ENCODE measurements around the gene ANG. TPM values are rescaled to one million over a fixed set of nuclear protein-coding genes. Genes with fewer than 3 reads are reported as not detected.
"Not testable (repeated sequence)": the region's sequence is repeated elsewhere in the genome, so short reads cannot be mapped to it uniquely, and the experiment has no call there.

The ANG gene
- total RNA-seq: 10 to 100 TPM in 1 of 4 donors, 1 to 10 TPM in 3; 1.4 to 15.1 (median 5.8) TPM

DNA sequence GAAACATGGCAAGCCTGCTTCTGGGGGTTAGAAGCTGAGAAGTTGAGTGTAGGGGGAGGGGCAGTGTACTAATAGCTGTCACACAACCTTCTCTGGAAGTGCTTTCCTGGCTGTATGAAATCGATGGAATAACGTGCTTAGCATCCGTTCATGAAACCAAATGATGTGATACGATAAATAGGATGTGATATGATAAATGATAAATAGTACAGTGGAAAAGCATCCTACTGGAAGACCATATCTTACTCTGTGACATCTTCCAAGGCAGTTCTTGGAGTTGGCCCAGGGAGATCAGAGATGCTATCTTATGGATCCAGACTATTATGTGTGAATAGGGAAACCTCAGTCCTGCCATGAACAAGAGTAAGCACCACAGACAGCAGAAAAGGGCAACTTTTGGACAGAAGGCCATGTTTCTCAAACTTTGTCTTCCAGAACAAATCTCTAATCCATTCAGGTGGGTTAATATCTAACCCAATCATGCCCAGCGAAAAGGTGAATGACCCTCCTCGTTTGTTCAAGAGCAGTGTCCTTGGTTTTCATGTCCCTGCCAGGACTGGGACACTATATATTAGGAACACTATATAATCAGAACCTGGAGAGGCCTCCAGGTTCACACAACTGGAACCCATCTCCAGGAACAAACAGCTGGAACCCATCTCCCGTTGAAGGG lies at the start of gene ANG:
Gene ANG (plus strand): TSS at position 598 of the 673 bp plus-strand sequence. CDS start 4,801 bp downstream, outside the sequence.
- intact Hi-C loops (cut with DNase I): loop anchor here (10.0 kb wide), 1 partner anchor 354 kb away; the partner anchor contains the start of gene CCNB1IP1
- no peak for DNase-seq
- H3K36me3 ChIP-seq: peaks cover 0 to under 1% (median 0%) of the 10 kb centered on the region in 3 donors
- no peaks in the 10 kb centered on the region for H3K27me3 ChIP-seq
- no peaks in the 10 kb centered on the region for H3K9me3 ChIP-seq
- H3K27ac ChIP-seq: no peak within 1 kb of the TSS
- peaks cover 7 to 52% (median 12%) of the 10 kb centered on the region in 3 donors for H3K4me1 ChIP-seq
- no peak for TF ChIP-seq POLR2A (IDR thresholded peaks at IDR 0.05)
- TF ChIP-seq CTCF (IDR thresholded peaks at IDR 0.05): no peak
- WGBS, 2 donors: 77 to 90% methylated on average over 7 of the region's 7 CpGs
- no peak within 1 kb of the TSS for H3K4me3 ChIP-seq

DNA sequence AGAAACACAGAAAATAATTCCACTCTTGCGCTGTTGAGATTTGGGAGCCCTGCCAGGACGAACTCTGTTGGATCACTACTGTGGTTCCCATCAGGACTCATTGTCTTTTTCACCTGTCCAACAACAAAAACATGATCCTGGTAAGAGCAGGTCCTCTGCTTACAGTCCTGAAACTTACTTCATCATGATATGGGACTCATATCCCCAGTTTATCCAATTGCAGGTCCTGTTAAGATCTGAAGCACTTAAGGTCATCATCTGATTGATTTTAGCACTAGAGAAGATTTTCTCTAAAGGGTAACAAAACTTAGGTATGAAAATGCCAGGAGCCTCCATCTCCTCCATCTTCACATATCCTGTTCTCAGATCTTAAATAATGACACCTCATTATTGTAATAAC lies 47.0 kb upstream of the ANG start, which contains the start of gene OR6S1:
Gene OR6S1 (minus strand): TSS at position 101 of the 400 bp plus-strand sequence. CDS start 0 bp downstream, at position 101.
- intact Hi-C loops (cut with DNase I): no loop called here
- H3K4me3 ChIP-seq: no peak within 1 kb of the TSS
- no peak for DNase-seq
- 82 to 94% methylated on average over 2 of the region's 2 CpGs for WGBS, 2 donors
- H3K36me3 ChIP-seq: no peaks in the 10 kb centered on the region
- no peak within 1 kb of the TSS for H3K27ac ChIP-seq
- peaks cover 0 to 61% (median 3%) of the 10 kb centered on the region in 4 donors for H3K27me3 ChIP-seq
- no peak for TF ChIP-seq CTCF (IDR thresholded peaks at IDR 0.05)
- TF ChIP-seq POLR2A (IDR thresholded peaks at IDR 0.05): no peak
- H3K4me1 ChIP-seq: no peaks in the 10 kb centered on the region
- H3K9me3 ChIP-seq: no peaks in the 10 kb centered on the region

DNA sequence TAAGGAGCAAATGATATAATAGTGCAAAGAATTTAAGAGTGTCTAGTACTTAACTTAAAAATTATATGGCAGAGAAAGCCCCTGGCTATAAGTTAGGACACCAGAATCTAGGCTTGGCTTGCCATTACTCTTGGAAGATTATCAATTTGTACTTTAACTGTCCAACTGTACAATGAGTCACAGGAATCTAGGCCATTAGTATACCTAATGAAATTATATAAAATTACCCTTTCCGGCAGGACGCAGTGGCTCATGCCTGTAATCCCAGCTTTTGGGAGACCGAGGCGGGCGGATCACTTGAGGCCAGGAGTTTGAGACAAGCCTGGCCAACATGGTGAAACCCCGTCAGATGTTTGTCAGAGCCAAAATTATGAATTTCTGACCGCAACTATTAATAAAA lies 46.4 kb upstream of the ANG start:
- Histone ChIP-seq H3K27ac (no peak overlapping the region), H3K4me1 (no peaks in the 10 kb centered on the region), H3K27me3 (peaks cover 0 to 65% (median 2%) of the 10 kb centered on the region in 4 donors), H3K9me3 (no peaks in the 10 kb centered on the region), H3K36me3 (no peaks in the 10 kb centered on the region), H3K4me3 (no peak overlapping the region)
- no peak for TF ChIP-seq CTCF (IDR thresholded peaks at IDR 0.05)
- TF ChIP-seq POLR2A (IDR thresholded peaks at IDR 0.05): no peak
- 87 to 92% methylated on average over 7 of the region's 7 CpGs for WGBS, 2 donors
- intact Hi-C loops (cut with DNase I): no loop called here
- no peak for DNase-seq

- intact Hi-C loops (cut with DNase I); H3K4me3 ChIP-seq; H3K9me3 ChIP-seq; H3K27ac ChIP-seq; DNase-seq; H3K4me1 ChIP-seq; H3K36me3 ChIP-seq: not testable (repeated sequence)
- WGBS, 2 donors: 32 to 33% methylated on average over 3 of the region's 3 CpGs
- peaks cover 0 to 63% (median 1%) of the 10 kb centered on the region in 4 donors for H3K27me3 ChIP-seq
Measured at GRCh38 chr14:20642755-20643154, 45.8 kb upstream of the ANG start.

- H3K27me3 ChIP-seq: peaks cover 0 to 57% (median 1%) of the 10 kb centered on the region in 4 donors
- DNase-seq: no peak
- intact Hi-C loops (cut with DNase I): no loop called here
- H3K27ac ChIP-seq: no peak overlapping the region
- no peaks in the 10 kb centered on the region for H3K4me1 ChIP-seq
- no peaks in the 10 kb centered on the region for H3K9me3 ChIP-seq
- TF ChIP-seq POLR2A (IDR thresholded peaks at IDR 0.05) (no peak), CTCF (IDR thresholded peaks at IDR 0.05) (no peak)
- H3K4me3 ChIP-seq: no peak overlapping the region
- 91 to 95% methylated on average over 1 to 2 of the region's 2 CpGs for WGBS, 2 donors
- H3K36me3 ChIP-seq: no peaks in the 10 kb centered on the region
Measured at GRCh38 chr14:20644520-20644919, 44.0 kb upstream of the ANG start.

All from esophagus squamous epithelium (tissue), 5 donors.